AG20443 (cell line): Measurements from ENCODE around the gene NSRP1.
A peak's percentile ranks its signal among the peaks of the same experiment; 100 is the strongest.
"Not testable (repeated sequence)": the region's sequence is repeated elsewhere in the genome, so short reads cannot be mapped to it uniquely, and the experiment has no call there.

Experiments used
- DNase-seq: peaks from one replicate; pipeline ENCODE4 v3.0.0; 2012; ENCODE audit warnings: low spot score, mixed read lengths

Gene NSRP1, protein sequence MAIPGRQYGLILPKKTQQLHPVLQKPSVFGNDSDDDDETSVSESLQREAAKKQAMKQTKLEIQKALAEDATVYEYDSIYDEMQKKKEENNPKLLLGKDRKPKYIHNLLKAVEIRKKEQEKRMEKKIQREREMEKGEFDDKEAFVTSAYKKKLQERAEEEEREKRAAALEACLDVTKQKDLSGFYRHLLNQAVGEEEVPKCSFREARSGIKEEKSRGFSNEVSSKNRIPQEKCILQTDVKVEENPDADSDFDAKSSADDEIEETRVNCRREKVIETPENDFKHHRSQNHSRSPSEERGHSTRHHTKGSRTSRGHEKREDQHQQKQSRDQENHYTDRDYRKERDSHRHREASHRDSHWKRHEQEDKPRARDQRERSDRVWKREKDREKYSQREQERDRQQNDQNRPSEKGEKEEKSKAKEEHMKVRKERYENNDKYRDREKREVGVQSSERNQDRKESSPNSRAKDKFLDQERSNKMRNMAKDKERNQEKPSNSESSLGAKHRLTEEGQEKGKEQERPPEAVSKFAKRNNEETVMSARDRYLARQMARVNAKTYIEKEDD

DNA sequence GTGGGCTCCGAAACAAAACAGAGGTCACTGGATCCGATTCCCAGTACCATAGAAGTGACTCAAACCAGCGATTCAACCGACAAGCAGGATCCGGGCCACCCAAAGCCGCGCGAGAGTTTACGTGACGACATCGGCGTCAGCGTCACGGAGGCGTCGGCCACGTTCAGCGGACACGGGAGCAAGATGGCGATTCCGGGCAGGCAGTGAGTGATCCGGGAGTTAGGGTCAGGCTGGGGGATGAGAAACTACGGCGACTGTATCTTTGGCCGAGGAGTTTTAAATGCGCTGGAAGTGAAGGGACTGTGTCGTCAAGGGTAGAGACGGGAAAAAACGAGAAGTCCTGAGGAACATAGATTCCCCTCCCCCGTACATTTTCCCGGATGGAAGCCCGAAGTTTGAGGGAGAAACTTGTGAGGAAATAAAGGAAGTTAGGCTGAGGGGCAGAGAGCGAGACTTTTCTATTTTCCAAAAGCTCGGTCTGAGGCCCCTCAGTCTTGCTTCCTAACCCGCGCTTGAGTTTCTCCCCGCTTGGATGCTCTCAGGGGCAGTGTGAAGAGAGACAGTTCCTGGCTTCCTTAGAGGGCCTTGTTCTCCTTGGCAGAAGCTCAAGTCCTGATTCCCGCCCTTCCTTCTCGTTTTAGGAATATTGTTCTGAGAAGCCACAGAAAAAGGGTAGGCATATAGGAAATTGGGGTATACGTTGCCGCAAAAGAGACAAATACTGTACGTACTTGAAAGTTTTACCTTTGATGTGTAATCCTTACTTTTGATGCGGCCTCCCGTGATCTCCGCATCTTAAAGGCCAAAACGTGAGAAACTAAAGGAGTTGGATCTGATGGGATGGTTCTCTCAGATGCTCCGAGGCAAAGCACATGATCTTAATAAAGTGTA is at the start of gene NSRP1:
Gene NSRP1 (plus strand): TSS at position 156 of the 891 bp plus-strand sequence. CDS start 28 bp downstream, at position 184.
- DNase-seq, result peak; percentile 96

DNA sequence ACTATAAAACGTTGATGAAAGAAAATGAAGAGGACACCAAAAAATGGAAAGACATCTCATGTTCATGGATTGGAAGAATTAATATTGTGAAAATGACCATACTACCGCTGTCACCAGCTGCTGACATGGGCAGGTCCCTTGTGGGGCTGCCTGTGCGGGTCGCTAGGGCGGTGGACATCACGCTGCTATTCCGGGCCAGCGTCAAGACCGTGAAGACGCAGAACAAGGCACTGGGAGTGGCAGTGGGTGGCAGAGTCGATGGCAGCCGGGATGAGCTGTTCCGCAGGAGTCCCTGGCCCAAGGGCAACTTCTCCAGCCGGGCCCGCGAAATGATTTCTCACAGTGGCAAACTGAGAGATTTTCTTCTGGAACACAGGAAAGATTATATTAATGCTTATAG is 48.2 kb upstream of the NSRP1 start:
- no peak for DNase-seq

DNA sequence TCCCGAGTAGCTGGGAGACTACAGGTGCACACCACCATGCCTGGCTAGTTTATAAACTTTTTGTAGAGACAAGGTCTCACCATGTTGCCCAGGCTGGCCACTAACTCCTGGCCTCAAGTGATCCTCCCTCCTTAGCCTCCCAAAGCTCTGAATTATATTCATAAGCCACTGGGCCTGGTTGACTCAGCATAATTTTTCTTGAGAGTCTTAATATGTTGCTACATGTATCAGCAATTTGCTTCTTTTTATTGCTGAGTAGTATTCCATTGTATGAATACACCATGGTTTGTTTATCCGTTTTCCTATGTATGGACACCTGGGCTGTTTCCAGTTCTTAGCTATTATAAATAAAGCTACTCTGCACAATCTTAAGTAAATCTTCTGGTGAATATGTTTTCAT is 42.4 kb upstream of the NSRP1 start:
- DNase-seq, result no peak

DNA sequence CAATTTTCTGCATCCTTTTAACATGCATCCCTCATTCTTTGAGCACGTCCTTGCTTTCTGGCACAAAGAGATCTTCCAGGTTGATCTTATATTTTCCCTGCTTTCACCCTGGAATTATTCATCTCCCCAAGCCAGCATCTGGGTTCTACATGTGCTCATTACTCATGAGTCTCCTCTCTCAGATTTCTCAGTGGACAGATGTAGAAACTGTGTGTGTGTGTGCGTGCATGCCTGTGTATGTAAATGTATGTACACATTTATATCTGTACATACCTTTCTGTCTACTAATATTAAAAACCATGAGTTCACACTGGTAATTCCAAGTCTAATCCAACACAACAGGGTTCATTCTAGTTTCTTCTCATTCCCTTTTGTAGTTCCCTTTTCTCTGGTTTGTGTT is 41.9 kb upstream of the NSRP1 start:
- DNase-seq, result no peak

DNA sequence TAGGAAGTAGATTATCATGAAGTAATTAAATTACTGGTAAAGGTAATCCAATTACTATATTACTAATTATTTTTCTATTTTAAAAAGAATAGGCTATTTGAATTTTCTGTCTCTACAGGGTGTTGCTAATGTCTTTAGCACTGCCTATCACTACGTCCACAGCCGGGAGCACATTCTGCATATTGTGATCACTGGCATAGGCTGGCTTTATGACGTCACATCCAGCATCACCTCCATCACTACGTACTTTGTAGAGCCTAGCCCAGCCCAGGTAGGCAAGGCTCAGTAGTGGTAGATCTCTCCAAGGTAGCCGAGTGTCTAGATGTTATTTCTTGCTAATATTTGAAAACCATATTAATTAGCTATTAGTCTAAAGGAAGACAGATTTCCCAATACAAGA is 33.8 kb upstream of the NSRP1 start:
- DNase-seq, result no peak

DNA sequence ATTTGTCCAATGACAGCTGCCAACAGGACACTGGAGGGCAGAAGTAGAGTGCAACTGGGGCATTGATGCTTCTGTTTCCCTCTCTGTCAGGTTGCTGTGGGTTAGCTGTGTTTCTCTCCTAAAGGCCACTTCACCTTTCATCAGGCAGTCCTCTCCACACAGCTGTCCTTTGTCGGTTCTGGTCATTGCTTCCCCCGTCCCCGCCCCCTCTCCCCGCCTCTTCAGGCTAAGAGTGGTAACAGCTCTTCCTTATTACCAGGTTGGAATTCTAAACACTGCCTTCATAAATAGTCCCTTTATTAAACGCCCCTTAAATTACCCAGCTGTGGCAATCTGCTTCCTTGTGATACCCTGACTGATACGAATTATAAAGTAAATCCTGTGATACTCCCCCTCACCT is 31.8 kb upstream of the NSRP1 start:
- DNase-seq, result no peak

DNA sequence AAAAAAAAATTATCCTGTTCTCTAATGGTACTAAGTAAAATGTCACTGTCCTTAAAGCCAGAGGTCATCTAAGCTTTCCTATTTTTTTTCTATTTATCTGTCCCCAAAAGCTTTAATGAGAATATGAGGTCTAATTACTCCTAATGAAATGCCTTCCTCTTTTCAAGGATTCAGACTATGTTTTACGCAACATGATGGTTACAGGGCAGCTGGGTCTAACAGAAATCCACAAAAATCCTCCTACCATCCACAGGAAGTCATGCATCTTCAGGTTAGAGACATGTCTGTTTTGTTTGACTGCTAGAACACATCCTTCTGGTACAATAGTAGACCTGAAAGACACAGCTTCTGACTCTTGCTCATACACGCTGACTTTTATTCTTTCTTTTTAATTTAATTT is 29.7 kb upstream of the NSRP1 start:
- no peak for DNase-seq

DNA sequence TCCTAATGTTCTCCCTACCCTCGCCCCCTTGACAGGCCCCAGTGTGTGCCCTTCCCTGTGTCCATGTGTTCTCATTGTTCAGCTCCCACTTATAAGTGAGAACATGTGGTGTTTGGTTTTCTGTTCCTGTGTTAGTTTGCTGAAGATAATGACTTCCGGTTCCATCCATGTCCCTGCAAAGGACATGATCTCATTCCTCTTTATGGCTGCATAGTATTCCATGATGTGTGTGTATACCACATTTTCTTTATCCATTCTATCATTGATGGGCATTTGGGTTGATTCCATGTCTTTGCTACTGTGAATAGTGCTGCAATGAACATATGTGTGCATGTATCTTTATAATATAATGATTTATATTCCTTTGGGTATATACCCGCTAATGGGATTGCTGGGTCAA is 29.2 kb upstream of the NSRP1 start:
- not testable (repeated sequence) for DNase-seq

DNA sequence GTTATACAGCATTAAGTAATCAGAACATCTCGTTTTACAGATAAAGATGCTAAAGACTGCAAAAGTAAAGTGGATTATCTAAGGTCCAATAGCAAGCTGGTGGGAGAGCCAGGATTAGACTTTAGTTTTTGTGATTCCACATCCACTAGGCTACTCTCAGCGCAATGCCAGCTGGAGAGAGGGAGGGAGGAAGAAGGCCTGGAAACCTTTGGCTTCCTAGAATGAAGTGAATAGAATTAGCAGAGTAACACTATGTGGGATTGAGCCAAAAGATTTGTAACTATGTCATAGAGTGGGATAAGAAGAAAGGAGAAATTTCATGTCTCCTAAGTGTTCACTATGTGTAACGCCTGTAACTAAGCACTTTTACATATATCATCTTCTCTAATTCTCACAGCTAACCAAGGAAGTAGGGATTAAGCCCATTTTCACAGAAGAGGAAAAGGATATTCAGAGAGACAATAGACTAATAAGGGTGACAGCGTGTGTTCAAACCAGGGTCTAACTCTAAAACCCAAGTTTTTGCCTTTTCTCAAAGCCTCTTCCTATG is 25.4 kb upstream of the NSRP1 start:
- no peak for DNase-seq

DNA sequence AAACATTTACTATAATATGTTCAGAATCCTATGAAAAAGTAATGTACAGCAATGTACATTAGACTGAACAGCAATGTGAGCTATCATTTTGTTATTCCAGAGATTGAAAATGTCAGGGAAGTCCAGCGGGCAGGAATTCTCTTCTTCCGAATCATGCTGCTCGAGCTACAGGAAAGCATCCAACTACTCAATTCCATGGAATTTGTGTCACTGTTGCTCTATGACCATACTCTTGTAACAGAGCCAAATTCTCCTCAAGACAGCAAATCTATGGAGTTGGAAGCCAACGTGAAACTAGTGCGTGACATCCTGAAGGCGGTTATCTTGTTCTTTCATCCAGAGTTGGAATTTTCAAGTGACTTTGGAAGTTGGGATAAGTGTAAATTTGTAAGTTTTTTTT is 24.8 kb upstream of the NSRP1 start:
- DNase-seq, result peak; percentile 67

DNA sequence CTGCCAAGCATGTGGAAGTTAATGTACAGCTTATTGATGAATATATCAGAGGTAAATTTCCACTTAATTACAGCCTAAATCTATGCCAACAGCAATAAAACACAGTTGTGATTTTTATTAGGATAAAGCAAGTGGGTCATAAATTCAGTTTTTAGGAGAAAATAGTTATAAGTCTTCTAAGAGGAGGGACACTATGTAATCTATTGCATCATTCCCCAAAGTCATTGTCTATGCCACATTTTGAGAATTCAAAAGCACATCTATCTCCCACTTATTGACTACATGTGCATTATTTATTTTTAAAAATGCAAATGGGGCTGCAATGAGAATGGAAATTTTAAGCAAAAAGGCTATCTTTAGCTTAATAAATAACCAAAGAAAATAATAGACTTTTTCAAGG is 23.7 kb upstream of the NSRP1 start:
- DNase-seq, result no peak

DNA sequence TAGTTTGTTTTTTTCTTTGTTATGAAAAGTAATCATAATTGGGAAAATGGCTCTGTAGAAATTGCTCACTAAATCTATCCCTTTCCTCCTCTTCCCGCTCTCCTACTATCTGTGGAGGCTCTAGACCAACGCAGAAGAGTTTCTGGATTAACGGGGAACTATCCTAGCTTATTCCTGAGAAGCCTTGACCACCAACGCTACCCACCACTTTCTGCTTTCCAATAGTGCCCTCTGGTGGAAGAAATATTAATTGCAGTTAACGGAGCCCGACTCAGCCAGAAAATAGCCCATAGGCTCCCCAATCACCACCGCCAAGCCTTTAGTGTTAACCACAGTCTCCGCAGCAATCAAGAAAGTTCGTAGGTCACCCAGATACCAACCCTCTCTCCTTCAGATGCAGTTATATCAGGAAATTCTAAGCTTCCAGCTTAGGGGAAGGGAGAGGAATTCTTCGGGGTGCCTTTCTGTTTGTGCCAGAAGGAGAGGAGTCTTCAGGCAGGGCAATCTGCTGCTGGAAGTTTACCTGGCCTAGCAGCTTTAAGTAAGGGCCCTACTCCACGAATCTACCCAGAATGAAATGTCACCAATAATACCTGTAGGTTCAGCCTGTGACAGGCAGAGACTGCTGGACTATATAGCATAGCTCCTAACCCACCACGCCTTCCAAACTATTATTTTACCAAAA is 23.0 kb upstream of the NSRP1 start:
- peak; percentile 84 for DNase-seq

DNA sequence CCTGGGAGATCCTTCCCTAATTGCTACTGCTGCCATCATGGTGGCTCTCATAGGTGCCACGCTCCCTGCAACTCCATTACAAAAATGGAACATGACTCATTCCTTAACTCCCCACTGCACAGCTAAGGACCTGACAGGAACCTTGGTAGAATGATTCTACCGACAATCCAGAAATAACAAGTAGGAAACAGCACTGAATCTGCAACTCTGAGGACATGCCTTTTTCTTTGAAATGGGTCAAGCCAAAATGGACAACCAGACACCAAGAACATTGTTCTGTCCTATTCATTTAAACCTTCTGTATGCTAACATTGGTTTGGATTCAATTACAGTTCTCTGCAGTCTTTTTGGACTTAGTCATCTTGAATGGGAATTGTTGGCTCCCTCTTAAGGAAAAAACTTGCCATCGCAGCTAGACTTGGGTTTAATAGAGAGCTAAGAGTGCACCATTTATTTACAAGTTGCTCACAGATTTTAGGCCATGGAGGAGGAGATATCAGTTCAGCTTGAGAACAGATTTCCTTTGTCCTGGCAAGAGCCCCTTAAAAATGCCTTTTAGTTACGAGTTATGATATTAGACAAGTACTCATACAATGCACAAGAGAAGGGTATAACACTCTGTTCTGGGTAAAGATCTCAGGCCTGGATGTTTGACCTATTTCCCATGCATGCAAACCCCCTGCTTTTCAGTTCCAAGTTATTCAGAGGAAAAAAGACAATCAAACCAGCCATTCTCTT is 20.9 kb upstream of the NSRP1 start:
- peak; percentile 73 for DNase-seq

DNA sequence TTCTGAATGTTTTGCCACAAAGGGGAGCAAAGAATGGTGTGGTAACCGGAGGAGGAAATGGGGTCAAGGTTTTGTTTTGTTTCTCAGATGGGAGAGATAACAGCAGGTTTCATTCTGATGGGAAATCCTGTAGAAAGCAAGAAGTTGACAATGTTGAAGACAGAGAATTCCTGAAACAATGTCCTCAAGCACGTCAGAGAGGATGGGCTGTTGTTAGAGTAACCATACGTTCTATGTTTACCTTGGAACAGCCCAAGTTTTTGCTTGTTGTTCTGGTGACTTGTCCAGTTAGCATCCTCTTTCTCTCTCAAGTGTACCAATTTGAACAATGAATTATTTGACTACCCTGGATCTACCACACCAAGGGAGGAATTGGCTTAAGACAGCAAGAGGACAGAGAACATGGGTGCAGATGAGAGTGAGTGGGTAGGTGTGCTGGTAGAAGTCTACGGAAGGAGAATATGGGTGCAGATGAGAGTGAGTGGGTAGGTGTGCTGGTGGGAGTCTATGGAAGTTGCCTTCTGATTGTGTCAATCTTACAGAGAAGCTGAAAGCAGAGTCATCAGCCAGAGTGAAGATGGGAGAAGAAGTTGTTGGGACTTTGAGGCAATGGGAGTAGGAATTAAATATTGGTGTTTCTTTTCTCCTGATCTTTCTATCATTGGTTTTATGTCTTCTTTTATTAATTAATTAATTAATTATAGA is 14.8 kb upstream of the NSRP1 start:
- no peak for DNase-seq

DNA sequence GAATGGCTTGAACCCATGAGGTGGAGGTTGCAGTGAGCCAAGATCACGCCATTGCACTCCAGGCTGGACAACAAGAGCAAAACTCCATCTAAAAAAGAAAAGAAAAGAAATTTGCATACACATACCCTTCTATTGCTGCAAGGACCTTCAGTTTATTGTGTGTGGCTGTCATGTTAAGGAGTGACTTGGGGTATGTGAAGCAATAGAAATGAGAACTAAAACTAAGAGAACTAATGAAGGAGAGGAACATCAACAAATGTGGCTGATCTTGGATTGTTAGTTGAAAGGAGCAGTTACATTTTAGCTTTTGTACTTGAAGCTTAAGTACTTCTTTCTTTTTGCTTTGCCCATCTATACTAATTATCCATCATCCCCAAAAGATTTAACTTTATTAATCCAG is 12.7 kb upstream of the NSRP1 start:
- no peak for DNase-seq

DNA sequence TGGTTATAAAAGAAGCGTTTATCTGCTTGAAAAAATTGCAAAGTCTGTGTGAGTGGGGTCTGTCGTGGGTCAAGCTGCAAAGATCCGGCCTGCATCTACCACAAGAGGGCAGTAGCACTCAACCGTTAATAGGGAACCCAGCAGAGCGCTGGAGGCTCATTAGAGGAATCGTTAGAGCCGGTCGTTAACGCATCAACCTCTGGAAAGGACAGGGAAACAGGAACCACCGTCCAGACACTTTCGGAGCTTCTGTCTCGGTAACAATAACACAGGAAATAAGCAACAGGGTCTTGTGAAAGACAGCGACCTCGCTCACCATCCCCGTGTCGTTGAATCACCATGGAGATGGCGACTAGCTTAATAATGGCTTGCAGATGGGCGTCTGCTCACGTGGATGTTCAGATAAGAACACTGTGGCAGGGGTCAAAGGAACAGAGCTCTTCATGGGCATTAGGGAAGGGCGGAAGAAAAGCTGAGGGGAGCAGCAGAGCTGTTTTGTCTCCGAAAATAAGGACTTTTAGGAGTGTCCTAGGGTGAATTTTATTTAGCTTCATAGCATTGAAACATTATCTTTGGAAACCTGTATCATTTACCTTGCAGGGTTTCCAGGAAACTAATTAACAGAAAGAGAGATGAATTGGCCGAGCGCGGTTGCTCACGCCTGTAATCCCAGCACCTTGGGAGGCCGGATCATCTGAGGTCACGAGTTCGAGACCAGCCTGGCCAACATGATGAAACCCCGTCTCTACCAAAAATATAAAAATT is 11.9 kb upstream of the NSRP1 start:
- DNase-seq, result peak; percentile 86

DNA sequence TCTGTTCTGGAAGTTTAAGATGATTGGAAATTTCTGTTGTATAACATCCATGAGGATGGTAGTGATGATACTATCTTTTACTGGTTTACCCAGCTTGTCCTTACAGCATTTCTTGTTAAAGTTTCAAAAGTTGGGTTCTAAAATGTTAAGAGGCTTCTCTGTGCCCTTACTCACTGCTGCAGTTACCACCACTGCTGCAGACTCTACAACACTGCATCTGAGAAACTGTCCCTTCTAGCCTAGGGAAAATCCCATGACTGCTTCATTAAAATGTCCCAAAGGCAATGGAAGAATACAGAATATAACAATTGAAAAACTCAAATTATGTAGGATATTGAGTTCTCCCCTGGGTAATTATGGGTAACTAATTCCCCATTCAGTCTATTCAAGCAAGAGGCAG is 3.8 kb upstream of the NSRP1 start:
- no peak for DNase-seq

DNA sequence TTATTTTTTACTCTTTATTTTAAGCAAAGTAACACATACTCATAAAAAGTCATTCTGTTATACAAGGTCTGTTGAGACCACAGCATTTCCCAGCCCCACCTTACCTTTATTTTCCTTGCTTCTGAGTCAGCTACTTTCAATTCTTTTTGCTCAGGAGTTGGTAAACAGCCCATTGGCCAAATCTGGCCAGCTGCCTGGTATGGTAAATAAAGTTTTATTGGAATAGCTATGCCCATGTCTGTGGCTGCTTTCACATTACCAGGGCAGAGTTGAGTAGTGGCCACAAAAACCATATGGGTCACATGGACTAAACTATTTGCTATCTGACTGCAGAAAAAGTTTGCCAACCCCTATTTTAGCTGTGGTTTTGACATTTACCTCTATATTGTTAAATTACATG is 3.4 kb upstream of the NSRP1 start:
- no peak for DNase-seq

DNA sequence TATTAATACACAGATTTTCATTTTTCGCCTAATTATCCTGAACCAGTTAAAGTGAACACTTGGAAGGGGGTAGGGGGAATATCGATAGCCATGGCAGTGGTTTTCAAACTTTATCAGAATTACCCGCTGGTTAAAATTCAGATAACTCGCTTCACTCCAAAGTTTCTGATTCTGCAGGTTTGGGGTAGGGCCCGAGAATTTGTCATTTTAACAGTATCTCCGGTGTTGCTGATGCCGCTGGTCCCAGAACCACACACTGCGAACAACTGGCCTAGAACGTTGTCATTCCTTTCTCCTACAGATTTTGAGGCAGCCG is 313 bp upstream of the NSRP1 start:
- DNase-seq, result no peak

DNA sequence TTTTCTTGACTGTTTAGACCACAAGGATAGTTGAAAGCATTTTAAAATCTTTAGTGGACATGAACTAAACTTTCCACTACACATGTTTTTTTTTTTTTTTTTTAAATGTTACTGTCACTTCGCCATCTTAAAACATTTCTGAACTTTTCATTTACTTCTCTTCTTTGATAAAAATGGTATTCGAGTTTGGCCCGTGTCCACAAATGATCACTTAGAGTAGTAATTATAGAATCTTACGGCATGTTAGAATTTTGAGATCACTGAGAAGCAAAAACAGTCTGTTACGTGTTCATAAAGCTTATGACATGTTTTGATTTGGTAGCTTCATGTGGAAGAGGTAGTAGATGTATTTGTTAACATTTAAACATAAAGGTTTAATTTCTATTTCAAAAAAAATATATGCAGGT is 1.1 kb downstream of the NSRP1 start:
- no peak for DNase-seq
